Suprapubic skin (tissue), 4 donors: Measurements from ENCODE around the gene ARF5.

ENCODE experiments used
- EP300 ChIP-seq: sonication (generic); formaldehyde crosslinking; IDR thresholded peaks from one replicate; pipeline ENCODE4 v1.6.1; 2017; ENCODE audit warnings: antibody characterized with exemption
- POLR2A ChIP-seq, 2 donors: fragments of 450-650 bp; IDR thresholded peaks; one replicate each; pipeline ENCODE4 v1.6.1; 2017; ENCODE audit warnings: antibody characterized with exemption in 2 of 2, mild to moderate bottlenecking in 2 of 2, moderate library complexity in 2 of 2
- POLR2AphosphoS5 ChIP-seq, 3 donors: sonication (generic); formaldehyde crosslinking; IDR thresholded peaks; one replicate each; pipeline ENCODE4 v1.6.1; 2017; ENCODE audit warnings: antibody characterized with exemption in 3 of 3
- TF ChIP-seq, protein P1 (sequence below), 2 donors: fragments of 200-600 bp in 1 of 2; fragments of 450-650 bp in 1 of 2; sonication (generic) in 1 of 2; IDR thresholded peaks; one replicate each; pipeline ENCODE4 v1.5.1; 2016 to 2019; ENCODE audit warnings: antibody characterized with exemption in 2 of 2, mild to moderate bottlenecking in 1 of 2, moderate library complexity in 1 of 2

DNA sequence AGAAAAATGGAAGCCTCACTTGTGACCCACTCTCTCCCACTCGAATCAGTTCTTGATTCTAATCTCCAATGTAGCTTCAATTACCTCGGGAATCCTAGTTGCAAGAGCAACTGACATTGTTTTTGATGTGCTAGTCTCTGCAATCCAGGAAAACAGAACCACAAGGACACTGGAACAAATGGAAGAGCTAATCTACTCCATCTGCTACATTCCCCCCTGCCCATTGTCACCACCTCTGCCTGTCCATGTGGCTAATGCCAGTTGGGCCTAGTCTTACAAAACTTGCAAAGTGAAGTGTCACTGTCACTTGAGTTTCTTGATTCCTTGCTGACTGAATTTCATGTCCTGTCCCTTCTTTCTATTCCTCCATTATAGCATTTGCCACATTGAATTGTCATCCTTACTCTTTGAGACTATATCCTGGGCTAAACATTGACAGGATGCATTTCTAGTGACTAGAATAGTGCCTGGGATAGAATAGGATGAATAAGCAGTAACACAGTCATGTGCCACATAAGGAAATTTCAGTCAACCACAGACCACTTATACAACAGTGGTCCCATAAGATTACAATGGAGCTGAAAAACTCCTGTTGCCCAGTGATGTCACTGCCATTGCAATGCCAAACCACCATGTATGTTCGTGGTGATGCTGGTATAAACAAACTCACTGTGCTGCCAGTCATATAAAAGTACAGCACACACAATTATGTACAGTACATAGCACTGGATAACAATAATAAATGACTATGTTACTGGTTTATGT lies 16.3 kb upstream of the ARF5 start:
- TF ChIP-seq, protein P1, sequence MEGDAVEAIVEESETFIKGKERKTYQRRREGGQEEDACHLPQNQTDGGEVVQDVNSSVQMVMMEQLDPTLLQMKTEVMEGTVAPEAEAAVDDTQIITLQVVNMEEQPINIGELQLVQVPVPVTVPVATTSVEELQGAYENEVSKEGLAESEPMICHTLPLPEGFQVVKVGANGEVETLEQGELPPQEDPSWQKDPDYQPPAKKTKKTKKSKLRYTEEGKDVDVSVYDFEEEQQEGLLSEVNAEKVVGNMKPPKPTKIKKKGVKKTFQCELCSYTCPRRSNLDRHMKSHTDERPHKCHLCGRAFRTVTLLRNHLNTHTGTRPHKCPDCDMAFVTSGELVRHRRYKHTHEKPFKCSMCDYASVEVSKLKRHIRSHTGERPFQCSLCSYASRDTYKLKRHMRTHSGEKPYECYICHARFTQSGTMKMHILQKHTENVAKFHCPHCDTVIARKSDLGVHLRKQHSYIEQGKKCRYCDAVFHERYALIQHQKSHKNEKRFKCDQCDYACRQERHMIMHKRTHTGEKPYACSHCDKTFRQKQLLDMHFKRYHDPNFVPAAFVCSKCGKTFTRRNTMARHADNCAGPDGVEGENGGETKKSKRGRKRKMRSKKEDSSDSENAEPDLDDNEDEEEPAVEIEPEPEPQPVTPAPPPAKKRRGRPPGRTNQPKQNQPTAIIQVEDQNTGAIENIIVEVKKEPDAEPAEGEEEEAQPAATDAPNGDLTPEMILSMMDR (IDR thresholded peaks at IDR 0.05), result no peak
- TF ChIP-seq POLR2A (IDR thresholded peaks at IDR 0.05) (no peak), EP300 (no peak), POLR2AphosphoS5 (IDR thresholded peaks at IDR 0.05) (no peak)
